Neuron (in vitro differentiated cells): ENCODE measurements around the gene MRPS27.
"Not testable (repeated sequence)": the region's sequence is repeated elsewhere in the genome, so short reads cannot be mapped to it uniquely, and the experiment has no call there.

Experiments used
- H2AFZ ChIP-seq: one replicate; pipeline ENCODE4 v1.6.1; 2013; ENCODE audit warnings: low read depth, mild to moderate bottlenecking, inconsistent platforms, low read length, moderate library complexity
- H3K27me3 ChIP-seq: one replicate; pipeline ENCODE4 v1.6.1; 2013; ENCODE audit warnings: low read length; ENCODE audit not compliant: insufficient read depth
- H3K36me3 ChIP-seq: one replicate; pipeline ENCODE4 v1.6.1; 2013; ENCODE audit warnings: low read length; ENCODE audit not compliant: insufficient read depth
- H3K4me1 ChIP-seq: one replicate; pipeline ENCODE4 v1.6.1; 2013; ENCODE audit warnings: low read length; ENCODE audit not compliant: insufficient read depth
- H3K4me3 ChIP-seq: 2 replicates; pipeline ENCODE4 v1.5.1; 2013; ENCODE audit warnings: mild to moderate bottlenecking, low read length, moderate library complexity
- H3K9me3 ChIP-seq: one replicate; pipeline ENCODE4 v1.6.1; 2013; ENCODE audit warnings: low read length

Gene MRPS27

DNA sequence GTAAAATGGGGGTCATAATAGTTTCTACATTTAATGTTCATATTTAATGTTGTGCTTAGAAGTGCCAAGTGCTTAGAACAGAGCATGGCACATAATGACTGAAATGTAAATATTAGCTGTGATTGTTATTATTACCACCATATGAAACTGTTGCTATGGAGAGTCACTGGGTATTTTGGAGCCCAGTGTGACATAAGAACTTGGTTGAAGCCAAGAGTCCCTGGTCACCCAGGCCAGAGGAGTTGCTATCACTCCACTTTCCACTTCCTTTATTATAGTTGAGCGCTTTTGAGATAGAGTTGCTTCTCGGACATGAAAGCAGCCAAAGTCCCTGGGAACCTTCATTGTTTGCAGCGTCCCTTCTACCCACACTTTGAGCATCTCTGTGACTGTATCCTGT lies 135.6 kb downstream of the MRPS27 start:
- no peaks in the 10 kb centered on the region for H3K9me3 ChIP-seq
- H3K27me3 ChIP-seq = no peaks in the 10 kb centered on the region
- H3K4me3 ChIP-seq = peak overlapping the region; percentile 31
- peaks cover 75% of the 10 kb centered on the region for H3K4me1 ChIP-seq
- no peak overlapping the region for H2AFZ ChIP-seq
- peaks cover 62% of the 10 kb centered on the region for H3K36me3 ChIP-seq

GRCh38 chr5:72183101-72183520 lies 136.9 kb downstream of the MRPS27 start:
- Histone ChIP-seq H3K36me3 (peaks cover 49% of the 10 kb centered on the region), H2AFZ (no peak overlapping the region), H3K27me3 (no peaks in the 10 kb centered on the region), H3K9me3 (no peaks in the 10 kb centered on the region), H3K4me3 (peak overlapping the region; percentile 31), H3K4me1 (peaks cover 85% of the 10 kb centered on the region)

DNA sequence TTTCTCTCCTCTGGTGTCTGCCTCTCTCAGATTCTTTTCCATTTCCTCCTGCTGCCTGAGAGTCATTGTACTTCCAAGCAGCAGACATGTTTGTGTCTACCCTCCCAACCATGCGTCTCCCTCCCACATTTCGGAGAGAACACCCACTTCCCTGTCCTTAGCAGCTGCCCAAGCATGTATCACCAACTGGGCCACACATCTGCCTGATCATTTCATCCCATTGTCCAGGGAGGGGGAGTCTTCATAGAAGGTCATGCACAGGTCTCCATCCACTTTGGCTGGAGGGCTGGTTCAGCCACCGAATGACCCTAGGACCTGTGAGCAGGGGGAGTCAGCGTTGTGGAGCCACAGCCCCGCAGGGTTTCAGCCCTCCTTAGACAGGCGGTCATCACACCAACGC lies 137.4 kb downstream of the MRPS27 start:
- H3K9me3 ChIP-seq = no peaks in the 10 kb centered on the region
- no peak overlapping the region for H2AFZ ChIP-seq
- peaks cover 45% of the 10 kb centered on the region for H3K36me3 ChIP-seq
- H3K4me1 ChIP-seq = peaks cover 84% of the 10 kb centered on the region
- peak overlapping the region; percentile 12 for H3K4me3 ChIP-seq
- no peaks in the 10 kb centered on the region for H3K27me3 ChIP-seq

DNA sequence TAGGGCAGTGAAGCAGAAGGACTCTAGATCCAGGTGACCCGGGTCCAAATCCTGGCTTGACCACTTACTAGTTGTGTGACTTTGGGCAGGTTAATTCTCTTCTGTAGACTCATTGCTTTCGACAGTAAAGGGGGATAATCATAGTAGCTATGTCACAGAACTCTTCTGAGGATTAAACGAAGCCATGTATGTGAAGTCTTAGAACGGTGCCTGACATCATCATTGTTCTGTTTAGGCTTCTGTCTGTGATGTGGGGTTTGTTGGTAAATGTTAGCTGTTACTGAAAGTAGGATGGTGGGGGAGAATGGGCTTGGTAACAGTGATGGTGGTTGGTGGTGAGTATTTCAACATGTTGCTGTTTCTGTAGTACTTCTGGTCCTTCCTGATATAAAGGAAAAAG lies 139.1 kb downstream of the MRPS27 start:
- no peaks in the 10 kb centered on the region for H3K9me3 ChIP-seq
- H3K36me3 ChIP-seq = peaks cover 41% of the 10 kb centered on the region
- H3K4me3 ChIP-seq = peak overlapping the region; percentile 19
- no peaks in the 10 kb centered on the region for H3K27me3 ChIP-seq
- peaks cover 93% of the 10 kb centered on the region for H3K4me1 ChIP-seq
- H2AFZ ChIP-seq = no peak overlapping the region

DNA sequence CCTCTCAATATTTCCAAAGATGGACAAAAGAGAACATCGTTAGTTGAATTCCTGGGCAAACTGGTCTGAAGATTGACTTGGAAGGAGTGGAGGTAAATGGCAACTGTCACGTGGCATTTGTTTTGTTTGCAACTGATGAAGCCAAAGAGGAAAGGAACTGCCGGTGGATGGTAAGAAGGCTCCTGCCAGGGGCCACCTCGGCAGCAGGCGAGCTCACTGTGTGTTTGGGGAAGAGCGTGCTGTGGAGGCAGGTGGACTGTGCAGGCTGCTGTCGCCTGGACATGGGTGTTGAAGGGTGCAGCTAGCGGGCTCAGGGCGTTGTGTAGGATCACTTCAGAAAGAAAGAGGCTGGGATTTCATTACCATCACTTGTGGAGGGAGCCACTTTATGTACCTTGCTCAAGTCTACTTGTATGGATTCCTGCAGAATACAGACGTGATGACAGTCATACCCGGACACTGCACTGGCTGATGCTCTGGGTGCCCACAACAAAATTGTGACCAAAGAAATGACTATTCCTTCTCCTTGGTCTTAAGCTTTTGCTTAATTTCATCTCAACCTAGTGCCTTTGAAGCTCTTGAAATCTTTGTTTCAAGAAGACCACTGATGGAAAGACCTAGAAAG lies 140.1 kb downstream of the MRPS27 start:
- no peaks in the 10 kb centered on the region for H3K27me3 ChIP-seq
- peaks cover 41% of the 10 kb centered on the region for H3K36me3 ChIP-seq
- no peak overlapping the region for H2AFZ ChIP-seq
- peak overlapping the region; percentile 19 for H3K4me3 ChIP-seq
- no peaks in the 10 kb centered on the region for H3K9me3 ChIP-seq
- H3K4me1 ChIP-seq = peaks cover 89% of the 10 kb centered on the region

- Histone ChIP-seq H2AFZ (no peak overlapping the region), H3K4me3 (peak overlapping the region; percentile 19), H3K4me1 (peaks cover 82% of the 10 kb centered on the region), H3K36me3 (peaks cover 39% of the 10 kb centered on the region), H3K27me3 (no peaks in the 10 kb centered on the region), H3K9me3 (no peaks in the 10 kb centered on the region)
Observed at GRCh38 chr5:72179028-72179815, 140.8 kb downstream of the MRPS27 start.

- H3K4me3 ChIP-seq = no peak overlapping the region
- H3K27me3 ChIP-seq = no peaks in the 10 kb centered on the region
- H3K36me3 ChIP-seq = peaks cover 50% of the 10 kb centered on the region
- H3K9me3 ChIP-seq = no peaks in the 10 kb centered on the region
- peaks cover 71% of the 10 kb centered on the region for H3K4me1 ChIP-seq
- no peak overlapping the region for H2AFZ ChIP-seq
Observed at GRCh38 chr5:72177538-72177937, 142.5 kb downstream of the MRPS27 start.

DNA sequence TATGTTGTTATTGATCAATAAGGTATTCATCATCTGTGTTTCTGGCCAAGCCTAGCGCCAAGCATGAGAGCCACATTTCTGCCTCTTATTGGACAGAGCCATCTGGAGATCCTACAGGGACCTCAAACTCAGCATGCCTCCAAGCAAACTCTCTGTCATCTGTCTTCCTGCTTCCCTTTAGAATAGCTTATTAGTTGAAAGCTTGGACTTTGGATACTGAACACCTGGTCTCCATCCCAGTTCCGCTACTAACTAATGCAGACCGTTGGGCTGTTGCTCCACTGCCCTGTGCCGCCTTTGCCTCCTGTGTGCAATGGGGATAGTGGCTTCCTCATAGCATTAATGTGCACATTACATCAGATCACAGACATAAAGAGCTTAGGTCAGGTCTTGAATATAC lies 147.3 kb downstream of the MRPS27 start:
- peaks cover 81% of the 10 kb centered on the region for H3K36me3 ChIP-seq
- no peak overlapping the region for H3K4me3 ChIP-seq
- peaks cover 30% of the 10 kb centered on the region for H3K4me1 ChIP-seq
- H2AFZ ChIP-seq = no peak overlapping the region
- H3K27me3 ChIP-seq = no peaks in the 10 kb centered on the region
- no peaks in the 10 kb centered on the region for H3K9me3 ChIP-seq

DNA sequence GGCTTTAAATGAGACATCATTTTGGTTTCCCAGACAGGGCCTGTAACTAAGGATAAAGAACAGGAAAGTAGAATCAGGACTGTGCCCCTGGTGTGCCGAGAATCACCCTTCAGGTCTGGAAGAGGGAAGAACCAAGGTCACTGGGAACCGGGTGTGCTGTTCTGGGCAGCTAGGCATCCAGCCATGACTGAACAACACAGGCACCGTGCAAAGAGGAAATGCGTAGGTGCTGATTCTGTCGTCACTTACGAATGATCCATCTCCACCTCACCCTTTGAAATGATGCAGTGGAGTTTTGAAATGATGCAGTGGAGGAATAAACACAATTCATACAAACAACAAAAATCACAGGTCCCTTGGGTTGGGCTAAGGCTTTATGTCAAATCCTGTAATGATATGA lies 148.4 kb downstream of the MRPS27 start:
- peaks cover 27% of the 10 kb centered on the region for H3K4me1 ChIP-seq
- no peaks in the 10 kb centered on the region for H3K27me3 ChIP-seq
- H3K9me3 ChIP-seq = no peaks in the 10 kb centered on the region
- no peak overlapping the region for H3K4me3 ChIP-seq
- no peak overlapping the region for H2AFZ ChIP-seq
- peaks cover 84% of the 10 kb centered on the region for H3K36me3 ChIP-seq

- Histone ChIP-seq H3K36me3 (peaks cover 84% of the 10 kb centered on the region), H3K4me1 (peaks cover 27% of the 10 kb centered on the region)
- H3K9me3 ChIP-seq, H3K4me3 ChIP-seq, H3K27me3 ChIP-seq, H2AFZ ChIP-seq: not testable (repeated sequence)
Observed at GRCh38 chr5:72171181-72171580, 148.9 kb downstream of the MRPS27 start.

GRCh38 chr5:72170101-72170500 lies 149.9 kb downstream of the MRPS27 start:
- Histone ChIP-seq H3K36me3 (peaks cover 84% of the 10 kb centered on the region), H3K4me1 (peaks cover 31% of the 10 kb centered on the region), H3K4me3 (no peak overlapping the region)

More at GRCh38 chr5:72170101-72170500, 149.9 kb downstream of the MRPS27 start:
- Histone ChIP-seq H3K9me3 (no peaks in the 10 kb centered on the region), H2AFZ (no peak overlapping the region), H3K27me3 (no peaks in the 10 kb centered on the region)
